AG09309 (cell line): ENCODE measurements around the gene DSE.

Experiments used
- DNase-seq: peaks from one replicate; pipeline ENCODE4 v3.0.0-alpha.2; 2010; ENCODE audit warnings: low read depth
- H3K4me3 ChIP-seq: 2 replicates; pipeline ENCODE4 v1.5.1; 2011; ENCODE audit warnings: mild to moderate bottlenecking, low read depth, low read length, moderate library complexity; ENCODE audit not compliant: control insufficient read depth
- TF ChIP-seq, protein P1 (sequence below): IDR thresholded peaks from 2 replicates; pipeline ENCODE4 v1.5.1; 2011; ENCODE audit warnings: mild to moderate bottlenecking, low read depth, low read length, inconsistent platforms; ENCODE audit not compliant: insufficient read depth, control insufficient read depth; ENCODE audit errors: missing control alignments

The DSE gene

DNA sequence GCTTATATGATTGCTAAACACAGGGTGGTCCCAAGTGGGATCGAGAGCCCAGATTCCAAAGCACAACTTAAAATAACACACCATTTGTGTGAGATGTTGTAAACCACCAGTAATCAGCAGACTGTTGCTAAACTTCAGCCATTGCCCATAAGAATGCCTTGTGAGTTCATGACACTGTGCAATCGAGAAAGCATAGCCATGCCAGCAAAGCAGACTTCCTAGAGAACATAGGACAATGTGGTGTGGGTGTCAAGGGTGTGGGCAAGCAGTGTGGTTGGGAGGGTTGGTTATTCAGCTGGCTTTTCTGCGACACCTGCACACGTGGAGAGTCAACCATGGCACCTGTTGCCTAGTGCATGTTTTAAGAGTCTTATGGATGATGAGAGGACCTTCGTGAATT is 74.4 kb downstream of the DSE start:
- no peak overlapping the region for H3K4me3 ChIP-seq
- TF ChIP-seq, protein P1, sequence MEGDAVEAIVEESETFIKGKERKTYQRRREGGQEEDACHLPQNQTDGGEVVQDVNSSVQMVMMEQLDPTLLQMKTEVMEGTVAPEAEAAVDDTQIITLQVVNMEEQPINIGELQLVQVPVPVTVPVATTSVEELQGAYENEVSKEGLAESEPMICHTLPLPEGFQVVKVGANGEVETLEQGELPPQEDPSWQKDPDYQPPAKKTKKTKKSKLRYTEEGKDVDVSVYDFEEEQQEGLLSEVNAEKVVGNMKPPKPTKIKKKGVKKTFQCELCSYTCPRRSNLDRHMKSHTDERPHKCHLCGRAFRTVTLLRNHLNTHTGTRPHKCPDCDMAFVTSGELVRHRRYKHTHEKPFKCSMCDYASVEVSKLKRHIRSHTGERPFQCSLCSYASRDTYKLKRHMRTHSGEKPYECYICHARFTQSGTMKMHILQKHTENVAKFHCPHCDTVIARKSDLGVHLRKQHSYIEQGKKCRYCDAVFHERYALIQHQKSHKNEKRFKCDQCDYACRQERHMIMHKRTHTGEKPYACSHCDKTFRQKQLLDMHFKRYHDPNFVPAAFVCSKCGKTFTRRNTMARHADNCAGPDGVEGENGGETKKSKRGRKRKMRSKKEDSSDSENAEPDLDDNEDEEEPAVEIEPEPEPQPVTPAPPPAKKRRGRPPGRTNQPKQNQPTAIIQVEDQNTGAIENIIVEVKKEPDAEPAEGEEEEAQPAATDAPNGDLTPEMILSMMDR, result no peak
- no peak for DNase-seq

- H3K4me3 ChIP-seq, result no peak overlapping the region
- peak; percentile 46 for DNase-seq
- TF ChIP-seq, protein P1, result no peak
Measured at GRCh38 chr6:116446399-116446798, 75.7 kb downstream of the DSE start.

DNA sequence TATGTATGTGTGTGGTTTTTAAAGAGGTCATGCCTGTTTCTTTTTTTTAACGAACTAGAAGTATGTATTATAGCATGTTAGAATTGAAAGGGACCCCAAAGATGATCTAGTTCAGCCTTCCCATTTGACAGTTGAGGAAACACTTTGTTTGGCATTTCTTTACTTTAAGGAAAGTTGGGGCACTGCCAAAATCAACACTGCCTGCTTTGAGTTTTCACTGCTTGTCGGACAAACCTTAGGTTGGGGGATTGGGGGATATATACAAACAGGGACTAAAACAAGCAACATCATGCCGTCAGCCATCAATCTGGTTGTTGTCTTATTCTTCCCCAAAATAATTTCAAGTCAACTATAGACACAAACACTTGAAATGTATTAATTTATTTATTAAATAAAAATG is 76.3 kb downstream of the DSE start:
- no peak overlapping the region for H3K4me3 ChIP-seq
- TF ChIP-seq, protein P1, result no peak
- no peak for DNase-seq

DNA sequence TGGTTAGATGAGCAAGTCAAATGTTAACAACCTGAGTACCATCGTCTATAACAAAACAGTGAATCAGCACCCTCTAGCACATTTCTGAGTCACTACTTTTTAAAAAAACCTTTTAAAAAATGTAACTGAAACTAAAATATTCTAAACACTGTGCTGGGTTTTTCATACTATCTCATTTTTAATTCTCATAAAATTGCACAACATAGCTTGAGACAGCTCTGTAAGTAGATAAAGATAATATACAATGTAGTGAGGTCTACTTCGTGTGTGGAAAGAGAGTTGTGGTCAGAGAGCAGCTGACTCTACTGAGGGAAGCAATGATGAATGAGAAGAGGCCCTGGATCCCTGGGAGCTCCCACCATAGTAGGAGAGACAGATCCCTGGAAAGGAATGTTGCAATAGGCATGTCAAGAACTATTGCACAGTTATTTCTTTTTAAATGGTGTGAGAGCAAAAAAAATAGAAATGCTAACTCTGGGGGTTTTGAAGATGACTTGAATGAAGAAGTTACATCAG is 76.8 kb downstream of the DSE start:
- TF ChIP-seq, protein P1, result no peak
- H3K4me3 ChIP-seq, result no peak overlapping the region; the same call in 1 of the 2 replicates
- DNase-seq, result peak; percentile 100

GRCh38 chr6:116449565-116449964 is 78.8 kb downstream of the DSE start:
- TF ChIP-seq, protein P1, result no peak
- DNase-seq, result no peak
- no peak overlapping the region for H3K4me3 ChIP-seq

DNA sequence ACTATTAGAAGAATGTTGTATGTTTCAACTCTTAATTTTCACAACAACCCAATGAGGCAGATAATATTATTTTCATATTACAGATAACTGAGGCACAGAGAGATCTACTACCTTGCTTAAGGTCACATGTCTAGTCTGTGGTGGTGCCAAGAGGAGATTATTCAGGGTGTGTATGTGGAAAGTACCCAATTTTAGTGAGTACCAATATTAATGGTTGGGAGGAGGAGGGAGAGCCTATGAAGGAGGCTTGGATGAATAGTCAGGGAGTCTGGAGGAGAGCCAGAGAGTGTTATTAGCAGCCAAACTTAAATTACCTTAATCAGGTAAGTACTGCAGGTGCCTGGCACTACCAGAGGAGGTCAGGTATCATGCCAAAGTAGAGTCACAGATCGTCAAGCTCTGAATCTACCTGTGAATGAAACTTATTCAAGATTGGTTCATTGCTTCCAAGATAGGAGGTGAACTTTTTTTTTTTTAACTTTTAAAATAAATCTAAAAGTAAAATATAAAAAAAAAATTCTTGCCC is 79.5 kb downstream of the DSE start:
- TF ChIP-seq, protein P1, result no peak
- no peak for DNase-seq
- H3K4me3 ChIP-seq, result no peak overlapping the region
